GM12892 (cell line): ENCODE results near the gene ADAMTSL1.

Source experiments
- POLR2A ChIP-seq: IDR thresholded peaks from 2 replicates; pipeline ENCODE4 v1.6.1; 2011; ENCODE audit warnings: low read depth, low read length, control low read depth
- TAF1 ChIP-seq: IDR thresholded peaks from 2 replicates; pipeline ENCODE4 v1.6.1; 2011; ENCODE audit warnings: low read depth, mild to moderate bottlenecking, control low read depth, low read length, borderline replicate concordance

DNA sequence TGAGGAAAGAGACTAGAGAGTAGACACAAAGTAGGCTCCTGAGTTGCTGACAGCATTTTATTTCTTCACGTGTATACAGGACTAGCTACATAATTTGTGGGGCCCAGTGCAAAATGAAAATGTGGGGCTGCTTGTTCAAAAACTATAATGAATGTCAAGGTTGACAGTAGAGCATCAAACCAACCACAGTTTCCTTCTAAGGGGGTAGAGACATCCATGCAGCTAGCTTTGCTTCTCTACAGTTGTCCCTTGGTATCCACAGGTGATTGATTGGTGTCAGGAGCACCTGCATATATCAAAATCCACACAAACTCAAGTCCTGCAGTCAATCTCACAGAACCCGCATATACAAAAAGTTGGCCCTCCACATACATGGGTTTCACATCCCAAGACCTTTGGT lies 429.5 kb downstream of the ADAMTSL1 start:
- TF ChIP-seq POLR2A (no peak), TAF1 (no peak)
